CMK (cell line): ENCODE data around the gene ARL10.

ENCODE experiments used
- DNase-seq: peaks from one replicate; pipeline ENCODE4 v3.0.0-alpha.2; 2010; ENCODE audit warnings: low read depth

Gene ARL10

DNA sequence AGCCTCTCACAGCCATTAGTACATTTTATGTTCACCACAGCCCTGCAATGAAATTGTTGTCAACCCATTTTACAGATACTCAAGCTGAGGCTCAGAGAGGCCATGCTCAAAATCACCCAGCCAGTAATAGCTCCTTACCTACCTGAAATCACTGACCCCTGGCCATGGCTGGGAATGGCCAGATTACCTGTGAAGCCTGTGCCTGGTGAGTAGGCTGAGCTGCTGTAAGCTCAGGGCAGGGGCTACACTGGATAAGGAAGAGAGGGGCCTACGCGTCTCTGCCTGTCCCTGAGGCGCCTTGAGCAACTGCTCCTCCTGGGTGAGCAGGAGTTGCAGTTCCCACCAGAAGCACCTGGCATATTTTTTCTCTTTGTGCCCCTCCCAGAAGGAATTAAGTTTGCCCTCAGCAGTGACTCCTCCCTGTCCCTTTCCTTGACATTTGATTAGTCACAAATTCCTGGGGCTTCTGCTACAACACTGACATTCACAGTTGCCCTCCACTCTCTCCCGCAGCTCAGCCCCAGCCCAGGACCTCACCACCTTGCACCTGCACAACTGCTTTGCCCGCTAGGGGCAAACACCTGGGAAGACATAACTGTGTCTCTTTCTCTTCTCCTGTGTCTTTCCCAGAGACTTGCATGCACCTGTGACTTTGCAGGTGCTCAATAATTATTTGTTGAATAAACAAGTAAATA, 45.3 kb downstream of the ARL10 start:
- DNase-seq, result no peak

DNA sequence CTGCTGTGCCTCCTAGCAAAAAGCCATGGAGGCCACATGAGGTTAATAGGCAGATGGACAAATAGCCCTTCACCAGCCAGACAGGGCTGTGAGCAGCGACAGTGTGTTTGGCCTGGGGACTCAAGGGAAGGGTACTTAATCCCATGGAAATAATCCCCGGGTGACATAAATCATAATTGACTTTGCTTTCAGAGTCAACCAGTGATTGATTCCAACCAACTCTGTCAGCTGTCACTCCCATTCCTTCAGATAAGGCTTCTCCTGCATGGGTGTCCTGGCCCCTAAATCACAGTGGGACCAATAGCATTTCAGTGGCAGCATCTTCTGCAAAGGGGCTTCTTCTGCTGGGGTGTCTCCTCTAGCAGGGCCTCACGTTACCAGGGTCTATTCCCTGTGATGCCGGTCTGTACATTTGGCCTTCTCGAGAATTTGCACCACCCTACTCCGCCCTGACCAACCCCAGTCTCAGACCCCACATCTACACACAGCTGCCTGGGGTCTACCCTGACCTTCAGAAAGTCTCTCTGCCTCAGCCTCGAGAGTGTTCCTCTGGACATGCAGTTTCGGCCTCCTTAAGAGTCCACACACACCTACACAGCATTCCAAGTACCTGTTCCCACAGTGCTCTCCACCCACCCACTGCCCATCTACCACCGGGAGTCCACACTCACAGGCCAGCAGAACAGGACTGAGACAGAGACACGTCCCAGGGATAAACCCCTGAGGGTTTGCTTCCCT, 47.4 kb downstream of the ARL10 start:
- DNase-seq, result no peak

DNA sequence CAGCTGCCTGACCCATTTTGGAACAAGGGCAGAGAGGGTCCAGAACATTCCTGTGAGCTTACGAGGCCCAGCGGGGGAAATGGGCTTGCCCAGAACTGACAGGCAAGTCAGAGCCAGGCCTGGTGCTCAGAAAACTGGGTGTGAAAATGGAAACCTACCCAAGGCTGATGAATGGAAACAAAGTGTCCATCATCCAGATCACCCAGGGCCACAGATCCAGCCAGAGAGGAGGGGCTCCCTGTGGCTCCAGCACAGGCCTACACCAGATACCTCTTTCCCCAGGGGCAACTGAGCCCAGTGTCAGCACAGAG, 47.9 kb downstream of the ARL10 start:
- no peak for DNase-seq

DNA sequence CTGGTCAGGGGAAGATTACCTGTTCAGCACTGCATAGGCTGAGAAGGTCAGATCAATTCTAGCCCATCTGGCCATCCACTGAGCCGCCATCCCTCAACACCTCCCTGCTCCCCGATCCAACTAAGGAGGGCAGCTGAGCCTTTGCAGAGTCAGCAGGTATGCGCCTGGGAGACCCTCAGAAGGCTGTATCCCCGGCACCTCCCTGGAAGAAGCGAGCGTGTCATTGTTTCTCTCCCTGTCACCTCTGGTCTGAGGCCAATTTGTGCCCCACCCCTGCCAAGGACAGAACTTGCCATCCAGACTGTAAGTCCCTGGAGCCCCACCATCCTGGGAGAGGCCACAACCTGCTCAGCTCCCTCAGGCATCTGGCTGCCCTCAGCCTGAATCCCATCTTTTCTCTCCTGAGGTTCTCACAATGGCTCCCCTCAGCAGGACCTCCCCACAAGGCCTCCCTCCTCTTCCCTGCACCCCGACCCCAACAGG, 48.5 kb downstream of the ARL10 start:
- no peak for DNase-seq

DNA sequence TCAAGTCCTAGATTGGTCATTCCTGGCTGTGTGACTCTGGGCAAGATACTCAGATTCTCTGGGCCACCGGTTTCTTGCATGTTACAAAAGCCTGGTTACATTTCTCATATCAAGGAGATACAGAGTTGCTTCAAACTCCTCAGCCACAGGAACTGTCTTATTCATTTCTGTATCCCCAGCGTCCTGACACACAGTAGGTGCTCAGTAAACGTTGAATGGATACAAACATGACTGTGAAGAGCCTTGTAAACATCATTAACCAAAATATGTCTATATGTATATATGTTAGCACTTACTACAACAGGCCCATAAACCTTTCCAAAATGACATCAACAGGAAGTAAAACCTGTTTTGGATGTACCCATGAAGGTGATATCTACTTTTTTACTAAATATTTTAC, 49.4 kb downstream of the ARL10 start:
- DNase-seq, result no peak

DNA sequence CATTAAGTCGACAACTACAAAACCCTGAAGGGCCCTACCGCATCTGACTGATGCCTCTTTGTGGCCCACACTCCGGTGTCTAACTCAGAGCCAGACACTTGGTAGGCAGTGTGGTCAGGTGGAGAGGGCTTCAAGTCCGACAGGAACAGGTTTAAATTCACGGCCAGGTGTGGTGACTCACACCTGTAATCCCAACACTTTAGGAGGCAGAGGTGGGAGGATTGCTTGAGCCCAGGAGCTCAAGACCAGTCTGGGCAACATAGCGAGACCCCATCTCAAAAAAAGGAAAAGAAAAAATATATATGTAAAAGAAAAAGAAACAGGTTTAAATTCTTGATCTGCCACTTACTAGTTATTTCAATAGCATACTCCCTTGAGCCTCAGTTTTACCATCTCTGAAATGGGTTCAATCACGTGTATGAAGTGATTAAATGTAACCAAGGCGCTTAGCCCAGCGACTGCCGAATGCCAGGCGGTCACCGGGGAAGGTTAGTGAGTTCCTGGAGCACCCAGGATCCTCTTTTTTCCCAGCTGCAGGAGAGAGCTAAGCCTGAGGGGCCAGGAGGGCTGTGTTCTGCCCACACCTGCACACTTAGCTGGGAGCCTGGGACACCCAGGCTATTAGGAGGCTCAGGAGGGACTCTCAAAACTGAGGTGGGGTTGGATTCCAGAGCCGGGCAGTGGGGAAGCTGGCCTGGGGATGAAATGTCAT, 50.1 kb downstream of the ARL10 start:
- no peak for DNase-seq

DNA sequence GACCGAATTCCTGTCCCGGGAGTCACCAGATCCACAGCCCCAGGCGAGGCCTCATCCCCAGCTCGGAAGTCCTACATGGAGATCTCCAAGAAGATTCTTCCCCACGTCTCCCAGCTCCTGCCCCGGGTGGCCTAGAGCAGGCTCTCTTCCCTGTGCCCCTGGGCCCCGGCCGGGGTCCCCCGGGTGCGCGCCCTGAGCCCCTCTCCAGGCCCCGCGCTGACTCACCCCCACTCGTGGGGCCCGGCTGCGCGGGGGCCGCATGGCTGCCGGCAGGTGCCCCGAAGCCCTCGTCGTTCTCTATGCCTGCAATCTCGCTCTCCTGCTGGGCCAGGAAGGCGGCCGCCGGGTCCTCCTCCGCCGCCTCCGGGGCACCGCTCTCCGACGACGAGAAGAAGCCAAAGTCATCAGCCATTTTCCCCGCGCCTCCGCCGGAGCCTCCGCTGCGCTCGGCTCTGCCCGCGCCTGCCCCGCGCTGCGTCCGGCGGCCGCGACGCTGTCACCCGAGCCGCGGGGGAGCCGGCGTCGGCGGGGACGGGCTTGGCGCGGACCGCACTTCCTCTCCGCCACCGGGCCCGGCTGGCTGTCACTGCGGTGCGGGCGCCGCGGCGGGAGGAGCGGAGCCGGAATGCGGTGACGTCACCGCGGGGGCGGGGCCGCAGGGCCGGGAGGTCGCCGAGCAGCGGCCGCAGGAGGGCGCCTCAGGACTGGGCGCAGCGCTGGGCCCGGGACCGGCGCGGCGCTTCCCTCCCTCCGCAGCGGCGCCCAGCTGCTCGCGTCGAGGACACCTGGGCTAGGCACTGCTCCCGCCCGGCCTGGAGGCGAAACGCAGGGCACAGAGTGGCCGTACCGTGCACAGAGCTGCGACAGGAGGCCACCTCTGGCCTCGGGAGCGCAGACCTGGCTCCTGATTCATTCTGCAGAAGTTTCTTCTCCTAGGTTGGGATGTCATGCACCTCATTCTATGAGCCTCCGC, 51.0 kb downstream of the ARL10 start, which contains the start of gene CLTB:
Gene CLTB, minus strand, starts transcription at position 588 of the 973 bp plus-strand sequence. Its CDS starts 176 bp downstream, at position 412.
- peak; percentile 63 for DNase-seq

DNA sequence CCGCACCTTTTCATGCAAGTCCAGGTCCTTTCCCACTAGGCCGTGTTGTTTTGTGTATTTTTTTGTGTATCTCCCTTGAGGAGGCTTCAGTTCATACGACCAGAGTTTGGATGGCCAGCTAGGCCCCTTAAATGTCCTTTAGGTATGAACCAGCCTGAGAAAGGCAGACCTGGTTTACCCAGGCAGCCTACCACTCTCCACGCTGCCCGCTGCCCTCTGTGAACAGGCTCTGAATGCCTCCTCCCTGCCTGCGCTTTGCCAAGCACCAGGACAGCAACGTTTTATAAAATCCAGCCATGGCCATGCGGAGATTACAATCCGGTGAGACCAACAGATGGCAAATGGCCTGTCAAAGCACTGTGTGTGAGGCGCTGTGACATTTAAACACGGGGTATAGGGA, 51.7 kb downstream of the ARL10 start:
- no peak for DNase-seq

DNA sequence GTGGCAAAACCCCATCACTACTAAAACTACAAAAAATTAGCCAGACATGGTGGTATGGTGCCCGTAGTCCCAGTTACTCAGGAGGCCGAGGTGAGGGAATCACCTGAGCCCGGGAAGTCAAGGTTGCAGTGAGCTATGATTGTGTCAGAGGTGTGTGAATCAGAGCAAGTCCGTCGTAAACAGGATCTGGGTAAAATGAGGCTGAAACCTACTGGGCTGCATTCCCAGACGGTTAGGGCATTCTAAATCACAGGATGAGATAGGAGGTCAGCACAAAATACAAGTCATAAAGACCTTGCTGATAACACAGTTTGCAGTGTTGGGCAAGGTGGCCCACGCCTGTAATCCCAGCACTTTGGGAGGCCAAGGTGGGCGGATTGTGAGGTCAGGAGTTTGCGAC, 53.0 kb downstream of the ARL10 start:
- DNase-seq, result no peak

DNA sequence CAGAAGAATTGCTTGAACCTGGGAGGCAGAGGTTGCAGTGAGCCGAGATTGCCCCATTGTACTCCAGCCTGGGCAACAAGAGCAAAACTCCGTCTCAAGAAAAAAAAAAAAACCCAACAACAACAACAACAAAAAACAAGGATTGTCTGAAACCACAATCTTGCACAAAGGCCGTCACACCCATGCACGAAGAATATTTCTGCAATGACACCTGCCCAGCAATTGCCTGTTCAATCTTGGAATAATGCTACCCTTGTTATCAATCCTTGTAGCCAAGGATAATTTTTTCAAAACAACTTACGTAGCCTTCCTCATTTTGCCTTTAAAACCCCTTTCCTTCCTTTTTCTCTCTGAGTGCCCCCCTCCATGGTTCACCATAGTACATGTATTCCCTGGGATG, 54.8 kb downstream of the ARL10 start:
- no peak for DNase-seq

DNA sequence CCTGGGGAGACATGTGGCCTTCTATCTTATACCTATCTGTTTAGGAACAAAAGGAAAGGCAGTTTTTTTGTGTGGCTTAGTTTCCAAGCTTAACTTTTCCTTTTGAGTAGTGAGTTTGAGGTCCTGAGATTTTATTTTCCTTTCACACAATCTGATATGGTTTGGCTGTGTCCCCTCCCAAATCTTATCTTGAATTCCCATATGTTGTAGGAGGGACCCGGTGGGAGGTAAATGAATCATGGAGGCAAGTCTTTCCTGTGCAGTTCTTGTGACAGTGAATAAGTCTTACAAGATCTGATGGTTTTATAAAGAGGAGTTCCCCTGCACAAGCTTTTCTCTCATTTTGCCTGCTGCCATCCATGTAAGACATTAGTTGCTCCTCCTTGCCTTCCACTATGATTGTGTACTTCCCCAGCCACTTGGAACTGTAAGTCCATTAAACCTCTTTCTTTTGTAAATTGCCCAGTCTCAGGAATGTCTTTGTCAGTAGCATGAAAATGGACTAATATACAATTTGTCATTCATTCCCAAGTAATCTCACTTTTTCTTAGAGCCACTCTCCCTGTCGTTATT, 55.8 kb downstream of the ARL10 start:
- no peak for DNase-seq

DNA sequence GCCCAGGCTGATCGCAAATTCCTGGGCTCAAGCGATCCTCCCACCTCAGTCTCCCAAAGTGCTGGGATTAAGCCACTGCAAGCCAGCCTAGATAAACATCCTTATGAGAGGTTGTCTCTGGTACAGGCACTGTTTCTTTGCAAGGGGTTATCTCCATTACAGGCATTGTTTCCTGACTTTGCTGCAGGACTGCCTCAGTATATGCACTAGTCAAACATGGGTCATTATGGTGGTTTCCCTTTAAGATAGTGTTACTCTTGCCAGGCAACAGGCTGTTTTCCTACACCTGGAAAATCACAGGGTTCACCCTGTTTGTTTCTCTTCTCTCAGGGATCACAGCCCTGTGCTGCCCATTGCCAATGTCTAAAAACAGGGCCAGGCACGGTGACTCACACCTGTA, 58.9 kb downstream of the ARL10 start:
- DNase-seq, result no peak

DNA sequence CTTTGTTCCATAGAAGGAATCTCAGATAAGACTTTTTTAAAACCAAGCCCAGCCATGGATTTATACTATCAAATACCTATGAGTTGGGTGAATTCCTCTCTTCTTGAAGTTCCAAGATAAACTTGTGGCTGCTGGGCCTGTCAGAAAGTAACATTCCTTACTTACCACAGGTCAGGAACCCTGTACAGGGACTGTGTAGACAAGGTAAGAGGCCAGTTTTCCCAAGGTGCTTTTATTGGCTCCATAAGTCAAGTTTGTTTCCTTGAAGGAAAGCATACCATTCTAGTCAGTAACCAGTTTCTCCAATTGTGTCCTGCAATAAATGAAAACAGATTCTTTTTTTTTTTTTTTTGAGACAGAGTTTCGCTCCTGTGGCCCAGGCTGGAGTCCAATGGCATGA, 59.9 kb downstream of the ARL10 start:
- no peak for DNase-seq

DNA sequence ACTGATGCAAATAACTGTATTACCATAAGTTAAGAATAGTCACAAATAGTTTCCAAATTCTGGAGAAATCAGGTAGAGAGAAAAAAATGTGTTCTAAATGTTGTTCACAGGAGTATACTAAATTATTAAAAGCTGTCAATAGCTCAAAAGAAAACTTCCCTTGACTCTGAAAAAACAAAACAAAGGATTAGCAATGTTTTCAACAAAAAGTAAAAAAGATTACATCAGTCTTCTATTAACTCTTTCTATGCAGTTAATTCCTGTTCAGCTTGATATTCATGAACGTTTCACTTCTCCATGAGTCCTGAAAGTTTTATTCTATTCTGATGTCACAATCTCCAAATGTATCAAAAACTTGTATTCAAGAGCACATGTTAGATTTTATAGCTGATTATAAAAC, 60.5 kb downstream of the ARL10 start:
- DNase-seq, result no peak

DNA sequence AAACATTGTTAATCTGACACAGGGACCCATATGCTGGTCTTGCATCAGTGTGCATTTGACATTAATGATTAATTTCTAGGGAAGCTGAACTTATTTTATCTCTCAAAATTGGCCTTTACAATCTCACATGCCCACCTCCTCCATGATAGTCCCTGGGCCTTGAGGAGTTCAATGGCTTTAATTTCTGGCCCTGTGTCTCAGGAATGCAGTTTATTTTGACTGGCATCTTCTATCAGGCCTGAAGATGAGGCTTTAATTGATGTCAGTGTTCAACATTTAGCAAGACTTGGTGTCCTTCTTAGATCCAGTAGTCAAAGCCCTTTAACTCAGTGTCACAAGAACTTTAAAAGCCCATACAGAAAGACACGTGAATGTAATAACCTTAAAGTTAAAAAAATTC, 61.6 kb downstream of the ARL10 start:
- DNase-seq, result no peak

DNA sequence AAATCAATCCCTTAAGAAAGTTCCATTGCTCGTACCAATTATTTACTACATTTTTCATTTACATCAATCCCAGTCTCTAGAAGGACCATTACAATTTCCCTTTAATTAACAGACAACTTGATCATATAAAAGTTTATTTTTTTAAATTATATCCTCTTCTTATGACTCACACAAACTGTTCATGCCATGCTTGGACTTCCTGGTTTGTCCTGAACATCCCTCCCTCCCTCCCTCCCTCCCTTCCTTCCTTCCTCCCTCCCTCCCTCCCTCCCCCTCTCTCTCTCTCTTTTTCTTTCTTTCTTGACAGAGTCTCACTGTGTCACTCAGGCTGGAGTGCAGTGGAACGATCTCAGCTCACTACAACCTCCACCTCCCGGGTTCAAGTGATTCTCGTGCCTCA, 62.7 kb downstream of the ARL10 start:
- no peak for DNase-seq

DNA sequence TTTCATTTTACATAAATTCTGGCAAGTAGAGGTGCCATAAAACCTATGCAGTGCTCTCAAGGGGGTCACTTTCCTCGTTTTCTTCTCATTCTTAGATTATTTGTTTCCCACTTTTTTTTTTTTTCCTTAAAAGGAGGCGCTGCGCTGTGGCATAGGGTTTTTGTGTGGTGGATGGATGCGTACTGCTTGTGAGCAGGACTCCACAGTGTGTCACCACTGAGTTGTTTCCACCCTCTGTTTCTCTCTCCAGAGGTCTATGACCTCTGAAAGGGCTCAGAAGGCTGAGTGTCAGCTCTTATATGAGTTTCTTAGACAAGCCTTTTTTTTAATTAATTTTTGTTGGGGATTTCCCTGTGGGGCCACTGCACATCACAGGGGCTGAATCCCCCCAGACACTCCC, 64.7 kb downstream of the ARL10 start:
- no peak for DNase-seq
